NCI-H2029 treated with DMSO at 0.1 percent for 48 hours (cell line): ENCODE results near the gene GDI2.
"Not testable (repeated sequence)": the region's sequence is repeated elsewhere in the genome, so short reads cannot be mapped to it uniquely, and the experiment has no call there.

Experiments
- DNase-seq: peaks from one replicate; lab custom pipeline; 2025; lab: John Stamatoyannopoulos, UW

Gene GDI2

DNA sequence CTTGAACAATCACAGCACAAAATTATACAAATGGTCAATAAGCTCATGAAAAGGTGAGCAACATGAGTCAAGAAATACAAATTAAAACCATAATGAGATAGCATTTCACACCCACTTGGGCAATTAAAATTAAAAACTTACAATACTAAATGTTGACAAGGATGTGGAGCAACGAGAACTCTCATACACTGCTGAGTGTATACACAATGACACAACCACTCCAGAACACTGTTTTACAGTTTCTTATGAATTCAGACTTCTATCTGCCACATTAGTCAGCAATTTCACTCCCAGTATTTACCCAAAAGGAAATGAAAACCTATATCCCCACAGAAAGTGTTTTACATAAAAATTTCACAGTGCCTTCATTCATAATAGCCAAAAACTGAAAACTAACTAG, 31.1 kb downstream of the GDI2 start:
- no peak for DNase-seq

DNA sequence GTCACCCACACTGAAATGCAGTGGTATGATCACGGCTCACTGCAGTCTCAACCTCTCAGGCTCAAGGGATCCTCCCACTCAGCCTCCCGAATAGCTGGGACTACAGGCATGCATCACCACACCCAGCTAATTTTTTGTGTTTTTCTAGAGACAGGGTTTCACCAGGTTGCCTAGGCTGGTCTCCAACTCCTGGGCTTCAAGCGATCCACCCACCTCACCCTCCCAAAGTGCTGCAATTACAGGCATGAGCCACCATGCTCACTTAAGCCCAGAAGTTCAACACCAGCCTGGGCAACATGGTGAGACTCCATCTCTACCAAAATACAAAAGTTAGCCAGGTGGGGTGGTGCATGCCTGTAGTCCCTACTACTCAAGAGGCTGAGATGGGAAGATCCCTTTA, 33.5 kb downstream of the GDI2 start:
- DNase-seq: no peak

DNA sequence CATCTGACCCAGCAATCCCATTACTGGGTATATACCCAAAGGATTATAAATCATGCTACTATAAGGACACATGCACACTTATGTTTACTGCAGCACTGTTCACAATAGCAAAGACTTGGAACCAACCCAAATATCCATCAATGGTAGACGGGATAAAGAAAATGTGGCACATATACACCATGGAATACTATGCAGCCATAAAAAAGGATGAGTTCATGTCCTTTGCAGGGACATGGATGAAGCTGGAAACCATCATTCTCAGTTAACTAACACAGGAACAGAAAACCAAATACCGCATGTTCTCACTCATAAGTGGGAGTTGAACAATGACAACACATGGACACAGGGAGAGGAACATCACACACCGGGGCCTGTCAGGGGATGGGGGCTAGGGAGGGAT, 35.5 kb downstream of the GDI2 start:
- not testable (repeated sequence) for DNase-seq

DNA sequence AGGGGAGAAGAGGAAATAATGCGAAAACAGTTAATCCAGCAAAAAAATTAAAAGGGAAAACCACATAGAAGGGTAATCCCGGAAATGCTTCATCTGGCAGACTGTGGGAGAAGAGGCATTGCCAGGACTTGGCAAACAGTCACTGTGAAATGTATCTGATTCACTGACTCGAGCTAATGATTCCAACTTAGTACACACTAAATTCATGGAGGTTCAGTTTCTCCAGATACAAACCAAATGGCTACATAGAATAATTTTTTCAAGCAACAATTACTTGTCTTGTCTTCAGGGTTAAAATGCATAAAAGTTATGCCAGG, 36.4 kb downstream of the GDI2 start:
- no peak for DNase-seq

DNA sequence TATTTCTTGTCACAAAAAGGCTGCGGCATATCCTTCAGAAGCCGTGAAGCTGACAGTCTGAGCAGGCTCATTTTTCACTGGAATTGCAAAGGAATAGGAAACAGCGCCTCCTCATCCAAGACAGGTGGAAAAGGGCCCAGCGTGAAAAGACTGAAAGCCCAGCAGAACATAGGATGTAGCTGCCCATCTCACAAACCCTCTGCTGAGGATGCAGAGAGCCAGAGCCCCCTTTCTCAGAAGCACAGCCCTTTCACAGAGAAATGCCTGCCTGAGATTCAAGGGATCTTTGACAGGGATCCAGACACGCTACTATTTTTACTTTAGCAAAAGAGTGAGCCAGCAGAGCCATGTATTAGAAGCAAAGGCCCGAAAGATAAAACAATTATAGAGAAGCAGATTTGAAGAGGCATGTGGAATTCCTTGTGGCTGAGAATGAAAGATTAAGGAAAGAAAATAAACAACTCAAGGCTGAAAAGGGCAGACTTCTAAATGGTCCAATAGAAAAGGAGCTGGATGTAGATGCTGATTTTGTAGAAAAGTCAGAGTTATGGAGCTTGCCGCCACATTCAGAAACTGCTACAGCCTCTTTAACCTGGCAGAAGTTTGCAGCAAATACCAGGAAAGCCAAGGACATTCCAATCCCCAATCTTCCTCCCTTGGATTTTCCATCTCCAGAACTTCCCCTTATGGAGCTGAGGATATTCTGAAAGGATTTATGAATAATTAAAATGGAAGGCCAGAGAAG, 36.9 kb downstream of the GDI2 start:
- DNase-seq: no peak

DNA sequence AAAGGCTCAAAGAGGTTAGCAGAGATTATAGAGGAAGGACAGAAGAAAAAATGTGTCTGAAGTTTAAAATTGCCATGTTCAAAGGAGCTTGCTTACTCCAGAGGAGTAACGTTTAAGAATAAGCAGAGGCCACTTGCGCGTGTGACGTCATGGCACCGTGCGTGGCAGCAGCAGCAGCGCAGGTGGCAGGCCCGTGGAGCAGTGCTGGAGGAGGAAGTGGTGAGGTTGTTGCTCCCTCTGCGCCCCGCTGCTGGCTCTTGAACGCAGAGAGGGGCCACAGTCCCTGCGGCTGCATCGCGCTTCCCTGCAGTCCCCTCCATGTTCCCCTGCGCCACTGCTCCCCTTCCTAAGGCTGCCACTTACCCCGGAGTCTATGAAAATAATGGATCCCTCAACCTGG, 37.5 kb downstream of the GDI2 start:
- DNase-seq: no peak

DNA sequence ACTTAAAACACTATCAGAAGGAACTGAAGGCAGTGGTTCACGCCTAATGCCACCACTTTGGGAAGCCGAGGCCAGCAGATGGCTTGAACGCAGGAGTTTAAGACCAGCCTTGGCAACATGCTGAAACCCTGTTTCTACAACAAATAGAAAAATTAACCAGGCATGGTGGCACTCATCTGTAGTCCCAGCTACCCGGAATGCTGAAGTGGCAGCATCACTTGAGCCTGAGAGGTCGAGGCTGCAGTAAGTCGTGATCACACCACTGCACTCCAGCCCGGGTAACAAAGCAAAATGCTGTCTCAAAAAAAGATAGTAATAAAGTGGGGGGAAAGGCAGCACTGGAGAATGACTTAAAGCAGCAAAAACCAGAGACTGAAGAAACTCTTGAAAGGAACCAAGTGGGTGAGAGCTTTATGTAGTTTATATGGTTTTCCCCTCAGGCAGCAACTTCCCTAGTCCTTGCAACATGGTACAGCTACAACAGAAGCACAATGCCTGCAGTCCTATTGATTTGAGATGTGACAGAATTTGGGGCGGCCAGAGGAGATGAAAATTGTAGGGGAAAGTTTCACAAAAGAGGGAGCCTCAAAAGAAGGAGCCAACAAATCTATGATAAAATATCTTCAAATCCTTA, 38.1 kb downstream of the GDI2 start:
- no peak for DNase-seq

DNA sequence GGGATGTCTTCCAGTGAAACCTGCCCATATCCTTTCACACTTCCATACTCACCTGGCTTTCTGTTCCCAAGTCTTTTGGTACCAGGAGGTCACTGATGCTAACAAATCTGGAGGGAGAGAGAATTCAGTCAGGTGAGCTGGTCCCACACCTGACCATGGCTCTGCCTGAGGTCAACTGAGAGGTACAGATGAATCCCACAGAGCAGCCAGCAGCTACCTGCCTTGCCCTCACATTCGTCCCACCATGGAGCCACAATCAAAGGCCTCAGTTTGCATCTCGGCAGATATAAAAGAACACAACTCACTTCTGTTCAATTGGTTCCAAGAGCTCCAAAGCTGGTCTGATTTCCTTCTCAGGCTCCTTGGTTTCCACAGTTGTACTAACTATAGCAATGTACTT, 47.0 kb downstream of the GDI2 start:
- DNase-seq: no peak

DNA sequence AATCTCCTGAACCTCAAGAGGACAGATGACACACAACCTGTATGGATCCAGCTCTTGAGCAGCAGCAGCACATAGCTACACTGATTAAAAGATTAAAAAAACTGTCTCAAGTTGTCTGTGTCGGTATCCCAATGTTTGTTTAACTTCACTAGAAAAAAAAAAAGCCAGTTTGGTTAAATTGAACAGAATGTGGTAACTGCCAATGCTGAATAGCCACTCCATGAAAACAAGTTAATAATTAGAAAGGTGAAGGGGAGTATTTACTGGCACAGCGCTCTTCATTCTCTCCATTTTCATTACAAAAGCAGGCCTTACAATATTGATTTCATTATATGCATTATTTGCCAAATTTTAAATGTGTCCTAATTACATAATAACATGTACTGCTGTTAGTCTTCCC, 47.6 kb downstream of the GDI2 start:
- DNase-seq: no peak

DNA sequence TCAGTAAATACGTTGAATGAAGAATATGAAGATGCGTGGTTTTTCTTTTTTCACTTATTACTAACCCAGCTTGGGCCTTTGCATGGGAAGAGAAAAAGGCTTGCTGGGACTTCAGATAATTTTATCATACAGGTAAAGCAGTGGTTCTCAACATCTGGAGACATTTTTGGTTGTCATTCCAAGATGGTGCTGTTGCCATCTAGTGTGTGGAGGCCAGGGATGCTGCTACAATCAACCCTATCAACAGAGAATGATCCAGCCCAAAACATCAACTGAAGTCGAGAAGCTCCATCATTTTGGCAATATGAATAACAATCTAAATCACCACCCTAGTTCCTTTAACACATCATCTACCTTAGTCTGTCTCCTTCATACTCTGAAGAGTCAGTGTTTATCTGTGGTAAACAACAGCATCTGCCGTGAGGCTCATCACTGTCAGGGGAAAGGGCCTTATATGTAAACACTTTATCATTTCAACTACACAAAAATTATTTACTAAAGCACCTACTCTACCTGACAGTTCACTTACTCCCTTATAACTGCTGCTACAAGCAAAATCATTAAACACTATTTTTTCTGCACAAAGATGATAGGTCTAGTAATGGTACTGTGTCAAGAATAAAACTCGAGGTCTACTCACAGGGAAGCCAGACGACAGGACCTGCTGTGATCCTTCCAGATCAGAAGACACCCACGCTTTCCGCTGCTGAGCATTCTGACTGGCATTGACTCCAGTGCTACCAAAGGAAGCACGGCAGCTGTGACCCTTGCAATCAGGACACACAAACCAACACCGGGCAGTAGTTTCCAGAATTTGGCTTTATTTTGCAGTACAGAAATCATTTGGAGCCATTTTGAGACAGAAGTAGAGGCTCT, 48.6 kb downstream of the GDI2 start:
- no peak for DNase-seq

DNA sequence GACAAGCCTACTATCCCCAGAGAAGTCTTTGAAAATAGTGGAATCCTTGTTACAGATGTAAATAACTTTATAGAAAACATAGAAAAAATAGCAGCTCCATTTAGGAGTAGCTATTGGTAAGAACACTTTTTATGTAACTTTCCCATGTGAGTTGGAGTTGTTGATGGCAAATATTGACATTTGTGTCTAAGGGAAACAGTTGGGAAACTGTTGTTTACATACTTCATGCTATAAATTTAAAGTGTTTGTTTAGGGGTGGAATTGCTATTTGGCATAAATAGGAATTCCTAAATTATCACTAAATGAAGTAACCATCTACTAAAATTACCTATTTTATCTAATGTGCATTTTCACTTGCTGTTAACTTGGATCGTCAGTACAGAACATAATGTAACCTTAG, 50.7 kb downstream of the GDI2 start:
- DNase-seq: no peak

DNA sequence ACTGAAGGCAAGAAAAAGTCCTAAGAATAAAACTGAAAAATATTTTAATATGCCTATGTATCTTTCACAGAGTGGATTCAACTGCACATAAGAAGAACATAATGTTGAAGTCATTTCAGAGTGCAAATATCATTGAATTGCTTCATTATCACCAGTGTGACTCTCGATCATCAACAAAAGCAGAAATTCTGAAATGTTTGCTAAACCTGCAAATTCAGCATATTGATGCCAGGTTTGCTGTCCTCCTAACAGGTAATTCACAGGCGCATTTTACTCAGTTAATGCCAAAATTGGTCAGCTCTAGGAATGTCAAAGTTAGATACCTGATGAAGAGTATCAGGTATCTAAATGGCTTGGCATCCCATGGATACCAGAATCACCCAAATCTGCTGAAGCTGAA, 52.0 kb downstream of the GDI2 start:
- DNase-seq: no peak

DNA sequence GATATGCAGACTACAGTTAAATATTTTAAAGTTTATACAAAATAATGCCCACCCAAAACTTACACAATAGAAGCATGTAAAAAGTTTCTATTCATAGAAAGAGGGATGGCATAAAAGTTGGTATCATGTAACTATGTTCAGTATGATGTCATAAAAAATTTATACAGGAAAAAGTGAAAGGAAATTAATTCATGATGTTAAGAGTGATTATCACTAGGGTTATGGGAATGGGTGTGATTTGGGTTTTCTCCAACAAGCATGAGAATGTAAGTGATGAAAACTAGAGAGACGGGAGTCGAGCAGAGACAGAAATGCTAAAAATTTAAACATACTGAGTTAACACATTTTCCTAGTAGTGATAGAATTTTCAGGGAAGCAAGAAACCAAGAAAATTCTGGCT, 52.7 kb downstream of the GDI2 start:
- no peak for DNase-seq

DNA sequence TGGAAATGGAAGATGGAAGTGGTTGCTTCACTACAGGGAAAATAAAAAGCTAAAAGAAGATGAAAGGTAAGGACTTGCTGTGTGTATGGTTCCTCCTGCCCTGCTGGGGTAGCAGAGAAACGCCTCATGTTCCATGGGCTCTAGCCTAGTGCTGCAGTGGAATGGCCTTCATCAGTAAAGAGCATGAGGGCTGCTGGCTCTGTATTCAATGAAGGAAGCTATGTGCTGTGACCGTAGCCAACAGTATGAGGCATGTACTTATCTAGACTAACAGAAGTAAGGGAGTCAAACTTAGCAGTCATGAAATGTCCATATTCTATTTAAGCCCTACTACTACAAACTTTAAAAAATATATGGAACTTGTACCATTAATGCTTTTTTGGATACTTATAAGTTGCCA, 54.3 kb downstream of the GDI2 start:
- DNase-seq: no peak

DNA sequence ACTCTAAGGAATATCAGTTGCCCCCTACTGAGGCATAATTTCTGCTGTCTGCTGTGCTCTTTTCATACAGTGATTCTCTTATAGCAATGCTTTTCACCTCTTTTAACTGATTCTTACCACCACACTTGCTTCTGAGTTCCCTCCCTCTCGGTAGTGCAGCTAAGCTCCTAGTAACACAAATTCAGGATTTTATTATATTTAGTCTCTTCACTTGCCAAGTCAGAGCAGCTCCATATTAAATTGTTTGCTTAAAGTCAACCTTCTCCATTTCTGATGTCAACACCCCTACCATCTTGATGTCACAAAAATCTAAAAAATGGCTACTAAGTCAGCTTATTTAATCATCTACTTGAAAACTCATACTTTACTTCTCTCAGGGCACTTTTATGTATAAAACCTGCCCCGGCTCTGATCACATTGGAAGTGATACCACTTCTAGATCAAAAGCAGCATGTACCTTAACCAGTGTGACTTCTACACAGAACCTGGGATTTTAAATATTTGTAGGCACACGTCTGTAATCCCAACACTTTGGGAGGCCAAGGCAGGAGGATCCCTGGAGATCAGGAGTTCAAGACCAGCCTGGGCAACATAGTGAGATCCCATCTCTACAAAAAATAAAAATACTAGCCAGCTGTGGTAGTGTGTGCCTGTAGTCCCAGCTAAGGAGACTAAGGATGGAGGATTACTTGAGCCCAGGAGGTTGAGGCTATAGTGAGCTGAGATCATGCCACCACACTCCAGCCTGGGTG, 55.3 kb downstream of the GDI2 start:
- DNase-seq: no peak

DNA sequence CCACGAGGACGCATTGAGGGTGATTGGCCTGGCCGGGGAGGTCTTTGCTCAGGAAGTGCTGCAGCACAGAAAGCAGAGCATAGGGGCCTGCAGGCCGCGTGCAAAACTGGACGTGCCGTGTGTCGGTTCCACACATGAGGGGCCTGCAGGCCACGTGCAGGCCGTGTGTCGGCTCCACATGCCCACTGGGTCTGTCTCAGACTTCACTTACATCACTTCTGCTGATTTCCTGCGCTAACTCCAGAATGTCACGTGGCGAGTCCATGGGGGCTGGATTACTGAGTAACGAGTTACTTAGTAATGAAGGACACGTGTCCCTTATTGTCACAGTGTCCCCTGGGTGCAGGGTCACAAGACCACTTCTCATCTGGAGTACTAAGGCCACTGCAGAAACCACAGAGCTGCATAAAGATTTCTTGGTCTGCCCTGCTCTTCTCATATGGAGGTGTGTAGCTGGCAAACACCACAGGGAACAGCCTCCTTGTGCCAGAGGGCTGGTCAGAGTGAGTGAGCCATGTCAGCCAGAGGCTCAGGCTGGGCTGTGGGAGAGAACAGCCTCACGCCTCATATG, 60.8 kb downstream of the GDI2 start:
- no peak for DNase-seq

DNA sequence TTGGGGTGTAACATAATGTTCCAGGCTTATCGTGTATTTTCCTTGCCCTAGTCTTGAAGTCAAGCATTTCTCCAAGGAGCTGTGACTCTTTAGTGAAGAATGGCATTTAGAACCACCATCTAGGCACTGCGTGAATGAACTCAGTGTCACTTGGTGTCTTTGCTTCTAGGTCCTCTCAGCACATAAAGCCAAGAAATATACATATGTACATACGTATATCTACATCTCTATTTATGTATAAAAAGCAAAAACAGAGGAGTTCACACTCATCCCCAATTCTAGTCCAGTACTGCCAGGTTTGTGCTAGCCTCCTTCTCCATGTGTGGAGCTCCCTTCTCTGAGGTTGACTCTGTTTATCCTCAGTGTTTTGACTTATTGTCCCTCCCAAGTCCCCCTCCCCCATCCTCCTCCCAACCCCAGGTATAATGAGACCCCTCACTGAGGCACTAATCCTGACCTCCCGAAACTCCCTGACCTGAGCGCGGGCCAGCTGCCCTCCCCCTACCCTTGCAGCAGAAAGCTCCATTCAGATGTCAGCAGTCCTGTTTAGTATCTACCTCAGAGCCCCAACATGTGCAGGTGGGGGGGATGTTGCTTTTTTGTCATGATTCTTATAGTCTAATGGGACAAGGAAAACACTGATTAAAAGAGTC, 61.5 kb downstream of the GDI2 start:
- no peak for DNase-seq

DNA sequence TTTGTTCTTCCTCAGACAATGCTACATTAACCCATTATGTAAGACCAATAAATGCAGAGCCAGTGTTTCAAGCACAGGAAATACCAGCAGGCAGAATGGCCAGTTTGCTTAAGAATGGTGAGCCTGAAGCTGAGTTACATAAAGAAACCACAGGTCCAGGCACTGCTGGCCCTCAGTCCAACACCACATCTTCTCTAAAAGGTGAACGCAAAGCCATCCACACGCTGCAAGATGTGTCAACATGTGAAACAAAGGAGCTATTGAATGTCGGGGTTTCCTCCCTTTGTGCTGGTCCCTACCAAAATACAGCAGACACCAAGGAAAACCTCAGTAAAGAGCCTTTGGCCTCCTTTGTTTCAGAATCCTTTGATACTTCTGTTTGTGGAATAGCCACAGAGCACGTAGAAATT, 64.8 kb downstream of the GDI2 start:
- DNase-seq: no peak

DNA sequence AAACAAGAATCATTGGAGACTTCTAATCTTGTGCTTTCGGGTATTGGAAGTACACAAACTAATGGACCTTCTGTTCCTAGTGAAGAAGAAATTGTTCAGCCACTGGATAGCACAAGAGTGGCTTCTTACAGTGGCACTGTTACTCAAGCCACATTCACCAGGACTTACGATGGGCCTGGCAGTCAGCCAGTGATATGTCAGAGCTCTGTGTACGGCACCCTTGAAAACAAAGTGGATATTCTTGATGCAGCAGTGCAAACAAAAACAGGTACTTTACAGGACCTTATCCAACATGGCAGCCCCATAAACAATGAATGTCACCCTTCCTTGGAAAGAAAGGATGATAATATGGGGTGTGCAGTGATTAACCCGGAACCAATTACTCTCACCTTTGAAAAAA, 67.0 kb downstream of the GDI2 start:
- DNase-seq: peak; percentile 34

DNA sequence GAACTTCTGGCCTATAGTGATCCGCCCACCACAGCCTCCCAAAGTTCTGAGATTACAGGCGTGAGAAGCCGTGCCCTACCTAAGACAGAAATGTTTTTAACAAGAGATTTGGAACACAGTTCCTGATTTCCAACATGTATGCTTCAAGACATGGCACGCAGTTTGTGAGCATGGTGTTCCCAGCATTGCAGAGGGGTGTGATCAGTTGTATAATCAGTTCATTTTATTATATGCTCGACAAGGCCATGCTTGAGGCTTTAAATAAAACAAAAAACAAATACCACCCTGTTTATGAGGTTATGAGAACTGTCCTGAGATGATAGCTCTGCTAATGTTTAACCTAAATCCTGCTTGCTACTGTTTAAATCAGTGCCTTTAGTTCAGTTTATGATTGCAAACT, 68.4 kb downstream of the GDI2 start:
- no peak for DNase-seq

DNA sequence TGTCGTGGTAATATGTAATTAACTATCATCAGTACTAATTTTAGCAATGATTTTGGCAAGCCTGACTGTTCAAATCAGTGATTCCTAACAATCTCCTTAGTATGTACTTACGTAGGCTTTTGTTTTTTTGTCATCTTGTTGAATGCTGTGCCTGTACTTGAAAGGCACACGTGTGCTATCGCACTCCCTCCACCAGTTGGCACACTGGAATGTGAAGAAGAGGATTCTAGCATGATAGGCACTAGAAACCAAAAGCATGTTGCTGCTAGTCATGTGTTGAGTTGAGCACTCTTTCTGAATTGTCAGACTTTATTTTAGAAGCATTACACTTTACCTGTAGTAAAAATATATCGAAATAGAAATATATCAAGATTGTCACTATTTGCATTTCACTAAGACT, 69.5 kb downstream of the GDI2 start:
- no peak for DNase-seq

DNA sequence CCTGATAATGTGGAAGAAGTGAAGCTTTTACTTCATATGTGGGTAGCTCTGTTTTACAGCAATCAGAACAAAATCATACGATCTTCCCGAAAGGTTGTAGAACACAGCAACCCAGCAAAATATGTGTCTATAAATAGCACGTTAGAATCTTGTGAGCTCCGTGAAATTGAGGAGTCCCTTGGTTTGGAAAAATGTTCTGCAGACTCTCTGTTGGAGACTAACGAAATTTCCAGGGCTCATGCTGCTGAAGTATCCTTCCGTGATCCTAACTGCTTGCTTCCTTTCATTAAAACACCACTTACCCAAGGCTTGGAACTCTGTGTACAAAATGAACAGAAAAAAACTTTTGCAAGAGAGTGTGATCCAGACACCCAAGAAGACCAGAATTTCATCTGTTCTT, 71.1 kb downstream of the GDI2 start:
- no peak for DNase-seq
